HepG2 (cell line): ENCODE data around the gene CSTF1. TPM values are rescaled to one million over a fixed set of nuclear protein-coding genes. Genes with fewer than 3 reads are reported as not detected.
A peak's percentile ranks its signal among the peaks of the same experiment; 100 is the strongest.

Experiments used
- IKZF4 ChIP-seq: sonication (generic); formaldehyde crosslinking; IDR thresholded peaks from 2 replicates; pipeline ENCODE4 v1.5.1; 2020; ENCODE audit warnings: borderline replicate concordance, mild to moderate bottlenecking, low read depth, missing genetic modification reagents; ENCODE audit errors: not compliant biosample characterization
- NBN ChIP-seq: fragments of 450-650 bp; conservative IDR thresholded peaks from 2 replicates; pipeline ENCODE4 v1.6.1; 2017
- SKI ChIP-seq: fragments of 450-650 bp; IDR thresholded peaks from one replicate; pipeline ENCODE4 v1.6.1; 2018; ENCODE audit warnings: mild to moderate bottlenecking; ENCODE audit not compliant: partially characterized antibody
- SRSF9 ChIP-seq: fragments of 200-400 bp; formaldehyde crosslinking; IDR thresholded peaks from 2 replicates; pipeline ENCODE4 v1.6.1; 2018; ENCODE audit warnings: borderline replicate concordance, mild to moderate bottlenecking, low read depth, low read length; ENCODE audit not compliant: insufficient read depth, poor library complexity, severe bottlenecking
- ZNF788 ChIP-seq: sonication (generic); formaldehyde crosslinking; IDR thresholded peaks from 2 replicates; pipeline ENCODE4 v1.5.0; 2020; ENCODE audit warnings: mild to moderate bottlenecking, missing genetic modification reagents, borderline replicate concordance
- ZNF839 ChIP-seq: sonication (generic); formaldehyde crosslinking; IDR thresholded peaks from 2 replicates; pipeline ENCODE4 v1.4.0; 2020; ENCODE audit warnings: missing genetic modification reagents, mild to moderate bottlenecking, borderline replicate concordance
- ZZZ3 ChIP-seq: sonication (generic); formaldehyde crosslinking; IDR thresholded peaks from 2 replicates; pipeline ENCODE4 v1.4.0; 2020; ENCODE audit warnings: missing genetic modification reagents, mild to moderate bottlenecking, borderline replicate concordance
- polyA plus RNA-seq, 8 experiments: library from polyadenylated mRNA; depleted of rRNA in 3 of 8; stranded (reverse) in 7 of 8; unstranded in 1 of 8; fragments of >200 nt; fragmentation: Illumina TruSeq in 4 of 8; extraction: Trizol in 4 of 8; gene quantifications; 2 replicates each; pipeline versions ENCODE4 v1.2.1 to v1.2.3, GENCODE V29; 2011 to 2016; ENCODE audit warnings: low read depth in 4 of 8, missing spikeins in 1 of 8, mixed read lengths in 1 of 8; ENCODE audit not compliant: insufficient read depth in 1 of 8
- total RNA-seq, 5 experiments: library from RNA; depleted of rRNA; stranded (reverse); fragments of >200 nt; fragmentation: Illumina TruSeq; extraction: Trizol; gene quantifications; 2 replicates each; pipeline ENCODE4 v1.2.3, GENCODE V29; 2016; ENCODE audit warnings: low read depth in 1 of 5
- TF ChIP-seq, protein P1 (sequence below): sonication (generic); formaldehyde crosslinking; IDR thresholded peaks from 2 replicates; pipeline ENCODE4 v1.4.0; 2020; ENCODE audit warnings: missing genetic modification reagents, borderline replicate concordance
- TF ChIP-seq, protein P2 (sequence below): sonication (generic); formaldehyde crosslinking; IDR thresholded peaks from 2 replicates; pipeline ENCODE4 v1.5.0; 2020; ENCODE audit warnings: mild to moderate bottlenecking, missing genetic modification reagents, borderline replicate concordance
- TF ChIP-seq, protein P3 (sequence below): IDR thresholded peaks from 2 replicates; pipeline ENCODE4 v1.6.1; 2016
- TF ChIP-seq, protein P4 (sequence below): sonication (generic); formaldehyde crosslinking; IDR thresholded peaks from 2 replicates; pipeline ENCODE4 v1.4.0; 2020; ENCODE audit warnings: missing genetic modification reagents

CSTF1 gene
- total and polyA plus RNA-seq, 2 of the 13 experiments (the other 11 are each of a cell fraction or from before 2014, with no cell fraction given), result 70.9 to 100 TPM

DNA sequence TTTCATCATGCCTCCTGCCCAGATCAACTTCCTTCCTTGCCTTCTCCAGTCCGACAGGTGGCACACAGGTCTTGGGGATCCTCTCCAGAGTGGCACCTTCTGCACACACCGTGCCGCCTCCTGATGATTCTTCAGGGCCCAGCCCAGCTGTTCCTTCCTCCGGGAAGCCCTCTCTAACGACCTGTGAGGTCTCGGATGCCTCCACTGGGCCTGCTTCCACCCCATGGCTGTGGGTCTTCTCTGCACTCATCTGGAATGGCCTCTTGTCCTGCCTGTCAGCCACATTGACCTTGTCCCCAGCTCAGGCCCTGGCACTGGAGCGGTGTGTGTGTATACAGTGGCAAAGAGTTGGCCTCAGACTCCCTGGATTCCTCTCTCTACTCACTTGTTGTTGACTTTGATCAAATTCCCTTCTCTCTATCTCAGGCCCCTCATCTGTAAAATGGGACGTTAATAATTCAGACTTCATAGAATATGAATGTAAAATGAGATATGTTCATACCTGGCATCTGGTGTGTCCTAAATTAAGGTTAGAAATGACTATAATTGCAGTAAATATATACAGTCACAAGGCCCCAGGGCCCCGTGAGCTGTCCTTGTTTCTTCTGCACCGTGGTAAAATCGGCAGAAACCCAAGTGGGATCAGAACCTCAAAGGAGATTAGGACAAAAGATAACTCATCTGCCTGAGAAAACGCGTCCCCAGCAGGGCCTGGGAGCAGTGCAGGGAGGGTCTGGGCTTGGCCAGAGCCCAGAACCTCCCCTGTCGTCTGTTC is 32.1 kb upstream of the CSTF1 start (continued):
- TF ChIP-seq IKZF4 (CRISPR knock-in tag) (no peak), SRSF9 (no peak), ZNF839 (no peak), ZNF788 (CRISPR knock-in tag) (peak; percentile 91), NBN (no peak), SKI (peak; percentile 52), ZZZ3 (CRISPR knock-in tag) (0 out of 2 replicates have a peak, but pooled peaks have one; percentile 73)
- TF ChIP-seq, protein P1, sequence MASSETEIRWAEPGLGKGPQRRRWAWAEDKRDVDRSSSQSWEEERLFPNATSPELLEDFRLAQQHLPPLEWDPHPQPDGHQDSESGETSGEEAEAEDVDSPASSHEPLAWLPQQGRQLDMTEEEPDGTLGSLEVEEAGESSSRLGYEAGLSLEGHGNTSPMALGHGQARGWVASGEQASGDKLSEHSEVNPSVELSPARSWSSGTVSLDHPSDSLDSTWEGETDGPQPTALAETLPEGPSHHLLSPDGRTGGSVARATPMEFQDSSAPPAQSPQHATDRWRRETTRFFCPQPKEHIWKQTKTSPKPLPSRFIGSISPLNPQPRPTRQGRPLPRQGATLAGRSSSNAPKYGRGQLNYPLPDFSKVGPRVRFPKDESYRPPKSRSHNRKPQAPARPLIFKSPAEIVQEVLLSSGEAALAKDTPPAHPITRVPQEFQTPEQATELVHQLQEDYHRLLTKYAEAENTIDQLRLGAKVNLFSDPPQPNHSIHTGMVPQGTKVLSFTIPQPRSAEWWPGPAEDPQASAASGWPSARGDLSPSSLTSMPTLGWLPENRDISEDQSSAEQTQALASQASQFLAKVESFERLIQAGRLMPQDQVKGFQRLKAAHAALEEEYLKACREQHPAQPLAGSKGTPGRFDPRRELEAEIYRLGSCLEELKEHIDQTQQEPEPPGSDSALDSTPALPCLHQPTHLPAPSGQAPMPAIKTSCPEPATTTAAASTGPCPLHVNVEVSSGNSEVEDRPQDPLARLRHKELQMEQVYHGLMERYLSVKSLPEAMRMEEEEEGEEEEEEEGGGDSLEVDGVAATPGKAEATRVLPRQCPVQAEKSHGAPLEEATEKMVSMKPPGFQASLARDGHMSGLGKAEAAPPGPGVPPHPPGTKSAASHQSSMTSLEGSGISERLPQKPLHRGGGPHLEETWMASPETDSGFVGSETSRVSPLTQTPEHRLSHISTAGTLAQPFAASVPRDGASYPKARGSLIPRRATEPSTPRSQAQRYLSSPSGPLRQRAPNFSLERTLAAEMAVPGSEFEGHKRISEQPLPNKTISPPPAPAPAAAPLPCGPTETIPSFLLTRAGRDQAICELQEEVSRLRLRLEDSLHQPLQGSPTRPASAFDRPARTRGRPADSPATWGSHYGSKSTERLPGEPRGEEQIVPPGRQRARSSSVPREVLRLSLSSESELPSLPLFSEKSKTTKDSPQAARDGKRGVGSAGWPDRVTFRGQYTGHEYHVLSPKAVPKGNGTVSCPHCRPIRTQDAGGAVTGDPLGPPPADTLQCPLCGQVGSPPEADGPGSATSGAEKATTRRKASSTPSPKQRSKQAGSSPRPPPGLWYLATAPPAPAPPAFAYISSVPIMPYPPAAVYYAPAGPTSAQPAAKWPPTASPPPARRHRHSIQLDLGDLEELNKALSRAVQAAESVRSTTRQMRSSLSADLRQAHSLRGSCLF (CRISPR knock-in tag), result no peak
- TF ChIP-seq, protein P2, sequence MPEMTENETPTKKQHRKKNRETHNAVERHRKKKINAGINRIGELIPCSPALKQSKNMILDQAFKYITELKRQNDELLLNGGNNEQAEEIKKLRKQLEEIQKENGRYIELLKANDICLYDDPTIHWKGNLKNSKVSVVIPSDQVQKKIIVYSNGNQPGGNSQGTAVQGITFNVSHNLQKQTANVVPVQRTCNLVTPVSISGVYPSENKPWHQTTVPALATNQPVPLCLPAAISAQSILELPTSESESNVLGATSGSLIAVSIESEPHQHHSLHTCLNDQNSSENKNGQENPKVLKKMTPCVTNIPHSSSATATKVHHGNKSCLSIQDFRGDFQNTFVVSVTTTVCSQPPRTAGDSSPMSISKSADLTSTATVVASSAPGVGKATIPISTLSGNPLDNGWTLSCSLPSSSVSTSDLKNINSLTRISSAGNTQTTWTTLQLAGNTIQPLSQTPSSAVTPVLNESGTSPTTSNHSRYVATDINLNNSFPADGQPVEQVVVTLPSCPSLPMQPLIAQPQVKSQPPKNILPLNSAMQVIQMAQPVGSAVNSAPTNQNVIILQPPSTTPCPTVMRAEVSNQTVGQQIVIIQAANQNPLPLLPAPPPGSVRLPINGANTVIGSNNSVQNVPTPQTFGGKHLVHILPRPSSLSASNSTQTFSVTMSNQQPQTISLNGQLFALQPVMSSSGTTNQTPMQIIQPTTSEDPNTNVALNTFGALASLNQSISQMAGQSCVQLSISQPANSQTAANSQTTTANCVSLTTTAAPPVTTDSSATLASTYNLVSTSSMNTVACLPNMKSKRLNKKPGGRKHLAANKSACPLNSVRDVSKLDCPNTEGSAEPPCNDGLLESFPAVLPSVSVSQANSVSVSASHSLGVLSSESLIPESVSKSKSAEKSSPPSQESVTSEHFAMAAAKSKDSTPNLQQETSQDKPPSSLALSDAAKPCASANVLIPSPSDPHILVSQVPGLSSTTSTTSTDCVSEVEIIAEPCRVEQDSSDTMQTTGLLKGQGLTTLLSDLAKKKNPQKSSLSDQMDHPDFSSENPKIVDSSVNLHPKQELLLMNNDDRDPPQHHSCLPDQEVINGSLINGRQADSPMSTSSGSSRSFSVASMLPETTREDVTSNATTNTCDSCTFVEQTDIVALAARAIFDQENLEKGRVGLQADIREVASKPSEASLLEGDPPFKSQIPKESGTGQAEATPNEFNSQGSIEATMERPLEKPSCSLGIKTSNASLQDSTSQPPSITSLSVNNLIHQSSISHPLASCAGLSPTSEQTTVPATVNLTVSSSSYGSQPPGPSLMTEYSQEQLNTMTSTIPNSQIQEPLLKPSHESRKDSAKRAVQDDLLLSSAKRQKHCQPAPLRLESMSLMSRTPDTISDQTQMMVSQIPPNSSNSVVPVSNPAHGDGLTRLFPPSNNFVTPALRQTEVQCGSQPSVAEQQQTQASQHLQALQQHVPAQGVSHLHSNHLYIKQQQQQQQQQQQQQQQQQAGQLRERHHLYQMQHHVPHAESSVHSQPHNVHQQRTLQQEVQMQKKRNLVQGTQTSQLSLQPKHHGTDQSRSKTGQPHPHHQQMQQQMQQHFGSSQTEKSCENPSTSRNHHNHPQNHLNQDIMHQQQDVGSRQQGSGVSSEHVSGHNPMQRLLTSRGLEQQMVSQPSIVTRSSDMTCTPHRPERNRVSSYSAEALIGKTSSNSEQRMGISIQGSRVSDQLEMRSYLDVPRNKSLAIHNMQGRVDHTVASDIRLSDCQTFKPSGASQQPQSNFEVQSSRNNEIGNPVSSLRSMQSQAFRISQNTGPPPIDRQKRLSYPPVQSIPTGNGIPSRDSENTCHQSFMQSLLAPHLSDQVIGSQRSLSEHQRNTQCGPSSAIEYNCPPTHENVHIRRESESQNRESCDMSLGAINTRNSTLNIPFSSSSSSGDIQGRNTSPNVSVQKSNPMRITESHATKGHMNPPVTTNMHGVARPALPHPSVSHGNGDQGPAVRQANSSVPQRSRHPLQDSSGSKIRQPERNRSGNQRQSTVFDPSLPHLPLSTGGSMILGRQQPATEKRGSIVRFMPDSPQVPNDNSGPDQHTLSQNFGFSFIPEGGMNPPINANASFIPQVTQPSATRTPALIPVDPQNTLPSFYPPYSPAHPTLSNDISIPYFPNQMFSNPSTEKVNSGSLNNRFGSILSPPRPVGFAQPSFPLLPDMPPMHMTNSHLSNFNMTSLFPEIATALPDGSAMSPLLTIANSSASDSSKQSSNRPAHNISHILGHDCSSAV (CRISPR knock-in tag), result 0 out of 2 replicates have a peak, but pooled peaks have one; percentile 62
- TF ChIP-seq, protein P3, sequence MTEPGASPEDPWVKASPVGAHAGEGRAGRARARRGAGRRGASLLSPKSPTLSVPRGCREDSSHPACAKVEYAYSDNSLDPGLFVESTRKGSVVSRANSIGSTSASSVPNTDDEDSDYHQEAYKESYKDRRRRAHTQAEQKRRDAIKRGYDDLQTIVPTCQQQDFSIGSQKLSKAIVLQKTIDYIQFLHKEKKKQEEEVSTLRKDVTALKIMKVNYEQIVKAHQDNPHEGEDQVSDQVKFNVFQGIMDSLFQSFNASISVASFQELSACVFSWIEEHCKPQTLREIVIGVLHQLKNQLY (CRISPR knock-in tag), result no peak
- TF ChIP-seq, protein P4, sequence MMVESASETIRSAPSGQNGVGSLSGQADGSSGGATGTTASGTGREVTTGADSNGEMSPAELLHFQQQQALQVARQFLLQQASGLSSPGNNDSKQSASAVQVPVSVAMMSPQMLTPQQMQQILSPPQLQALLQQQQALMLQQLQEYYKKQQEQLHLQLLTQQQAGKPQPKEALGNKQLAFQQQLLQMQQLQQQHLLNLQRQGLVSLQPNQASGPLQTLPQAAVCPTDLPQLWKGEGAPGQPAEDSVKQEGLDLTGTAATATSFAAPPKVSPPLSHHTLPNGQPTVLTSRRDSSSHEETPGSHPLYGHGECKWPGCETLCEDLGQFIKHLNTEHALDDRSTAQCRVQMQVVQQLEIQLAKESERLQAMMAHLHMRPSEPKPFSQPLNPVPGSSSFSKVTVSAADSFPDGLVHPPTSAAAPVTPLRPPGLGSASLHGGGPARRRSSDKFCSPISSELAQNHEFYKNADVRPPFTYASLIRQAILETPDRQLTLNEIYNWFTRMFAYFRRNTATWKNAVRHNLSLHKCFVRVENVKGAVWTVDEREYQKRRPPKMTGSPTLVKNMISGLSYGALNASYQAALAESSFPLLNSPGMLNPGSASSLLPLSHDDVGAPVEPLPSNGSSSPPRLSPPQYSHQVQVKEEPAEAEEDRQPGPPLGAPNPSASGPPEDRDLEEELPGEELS (CRISPR knock-in tag), result peak; percentile 36; the same call in 1 of the 2 replicates
